Brain pericyte (primary cell): ENCODE results near the gene OR2AG2.

ENCODE experiments used
- DNase-seq: peaks from one replicate; pipeline ENCODE4 v3.0.0-alpha.2; 2012; ENCODE audit warnings: low read depth, low spot score

OR2AG2 gene

GRCh38 chr11:6742260-6742659, 29.5 kb downstream of the OR2AG2 start:
- no peak for DNase-seq

GRCh38 chr11:6738590-6738989, 33.2 kb downstream of the OR2AG2 start:
- DNase-seq, result no peak

GRCh38 chr11:6737872-6738466, 33.8 kb downstream of the OR2AG2 start:
- DNase-seq, result no peak

GRCh38 chr11:6736495-6737121, 35.2 kb downstream of the OR2AG2 start:
- DNase-seq, result no peak

- no peak for DNase-seq
Observed at GRCh38 chr11:6735306-6735705, 36.5 kb downstream of the OR2AG2 start.

GRCh38 chr11:6734616-6735015, 37.2 kb downstream of the OR2AG2 start:
- no peak for DNase-seq

GRCh38 chr11:6733326-6734275, 38.2 kb downstream of the OR2AG2 start:
- no peak for DNase-seq

- no peak for DNase-seq
Observed at GRCh38 chr11:6727971-6728760, 43.6 kb downstream of the OR2AG2 start.

GRCh38 chr11:6725386-6725896, 46.3 kb downstream of the OR2AG2 start:
- no peak for DNase-seq

GRCh38 chr11:6724013-6724412, 47.8 kb downstream of the OR2AG2 start:
- no peak for DNase-seq

GRCh38 chr11:6721343-6721742, 50.4 kb downstream of the OR2AG2 start:
- no peak for DNase-seq

GRCh38 chr11:6719576-6719975, 52.2 kb downstream of the OR2AG2 start:
- no peak for DNase-seq

- DNase-seq, result no peak
Observed at GRCh38 chr11:6717426-6717825, 54.4 kb downstream of the OR2AG2 start.
